Inferior parietal cortex (tissue), 1 donor: ENCODE data around the gene CUX1.
A peak's percentile ranks its signal among the peaks of the same experiment; 100 is the strongest.
"Not testable (repeated sequence)": the region's sequence is repeated elsewhere in the genome, so short reads cannot be mapped to it uniquely, and the experiment has no call there.

Experiments
- DNase-seq: peaks from one replicate; pipeline ENCODE4 v3.0.0-alpha.2; 2016; ENCODE audit errors: extremely low spot score

Gene CUX1

GRCh38 chr7:102006695-102007094, 189.3 kb downstream of the CUX1 start:
- no peak for DNase-seq

- DNase-seq, result no peak
Measured at GRCh38 chr7:102008535-102009262, 191.3 kb downstream of the CUX1 start.

DNA sequence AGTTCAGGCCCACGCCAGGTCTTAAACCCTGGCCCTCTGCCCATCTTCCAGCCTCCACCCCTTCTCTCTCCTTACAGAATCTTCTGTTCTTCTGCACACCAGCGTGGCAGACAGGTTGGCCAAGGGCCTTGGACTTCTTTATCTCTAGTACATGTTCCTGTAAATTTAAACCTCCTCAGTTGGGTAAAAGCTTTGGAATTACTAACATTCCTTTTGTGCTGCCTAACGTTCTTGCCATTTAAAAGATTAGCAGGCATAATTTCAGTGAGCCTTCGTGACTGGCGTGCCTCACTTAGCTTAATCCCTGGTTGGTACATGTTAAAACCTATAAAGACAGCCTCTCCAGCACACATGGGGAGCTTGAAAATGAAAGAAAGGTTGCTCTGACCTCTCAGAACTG, 192.2 kb downstream of the CUX1 start:
- no peak for DNase-seq

DNA sequence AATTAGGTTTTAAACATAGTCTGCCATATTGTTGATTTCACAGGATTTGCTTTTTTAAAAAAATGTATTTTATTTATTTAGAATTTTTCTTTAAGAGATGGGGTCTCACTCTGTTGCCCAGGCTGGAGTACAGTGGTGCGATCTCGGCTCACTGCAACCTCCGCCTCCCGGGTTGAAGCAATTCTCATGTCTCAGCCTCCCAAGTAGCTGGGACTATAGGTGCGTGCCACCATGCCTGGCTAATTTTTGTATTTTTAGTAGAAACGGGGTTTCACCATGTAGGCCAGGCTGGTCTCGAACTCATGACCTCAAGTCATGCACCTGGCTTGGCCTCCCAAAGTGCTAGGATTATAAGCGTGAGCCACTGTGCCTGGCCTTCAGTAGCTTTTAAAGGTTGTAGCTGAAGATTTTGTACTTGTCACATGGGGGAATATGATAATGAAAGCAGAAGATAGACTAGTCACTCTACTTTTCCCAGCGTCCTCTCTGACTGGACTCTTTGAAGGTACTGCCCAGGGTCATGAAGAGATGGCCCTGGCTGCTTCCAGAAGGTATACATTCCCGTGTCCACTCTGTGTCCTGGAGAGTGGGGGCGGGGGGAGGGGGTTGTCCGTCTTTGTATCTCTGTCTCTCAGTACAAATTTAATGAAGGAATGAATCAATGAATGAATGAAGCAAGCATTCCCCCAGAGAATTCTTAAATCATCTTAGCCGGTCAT, 194.8 kb downstream of the CUX1 start:
- not testable (repeated sequence) for DNase-seq

DNA sequence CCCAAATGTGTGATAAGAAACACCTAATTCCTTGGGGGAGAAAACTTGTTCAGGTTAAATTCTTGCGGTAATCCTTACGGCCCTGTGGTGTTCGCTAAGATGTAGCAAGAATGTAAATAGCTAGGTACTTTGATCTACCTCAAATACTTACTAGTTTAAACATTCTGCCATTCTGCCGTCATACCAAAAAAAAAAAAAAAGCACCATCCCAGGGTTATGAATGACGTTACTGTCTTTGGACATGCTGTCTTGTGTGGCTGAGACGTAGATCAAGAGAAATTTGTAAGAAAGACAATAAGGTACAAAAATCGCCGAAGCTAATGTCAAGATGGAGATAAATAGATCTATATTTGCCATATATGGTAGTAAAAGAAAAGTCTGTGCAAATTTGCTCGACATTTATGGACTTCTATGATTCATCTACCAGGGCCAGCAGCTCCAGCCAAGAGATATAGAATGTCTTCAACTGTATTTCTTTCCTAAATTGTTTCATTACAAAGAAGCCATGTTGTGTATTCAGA, 195.6 kb downstream of the CUX1 start:
- no peak for DNase-seq

DNA sequence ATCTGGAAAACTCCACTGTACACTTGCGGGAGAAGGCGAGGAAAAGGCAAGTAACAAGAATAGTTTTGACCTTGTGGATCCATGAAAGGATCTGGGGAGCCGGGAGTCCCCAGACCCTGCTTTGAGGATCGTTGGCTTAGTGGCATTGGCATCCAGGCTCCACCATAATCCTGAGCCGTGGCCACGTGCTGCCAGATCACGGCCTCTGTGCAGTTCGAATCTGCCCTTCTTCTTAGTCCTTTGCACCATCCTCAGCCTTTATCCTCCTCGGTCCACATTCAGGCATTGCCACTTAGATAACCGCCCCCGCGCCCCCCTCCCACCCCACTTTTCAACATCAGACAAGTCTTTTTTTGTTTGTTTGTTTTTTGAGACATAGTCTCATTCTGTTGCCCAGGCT, 201.4 kb downstream of the CUX1 start:
- no peak for DNase-seq

DNA sequence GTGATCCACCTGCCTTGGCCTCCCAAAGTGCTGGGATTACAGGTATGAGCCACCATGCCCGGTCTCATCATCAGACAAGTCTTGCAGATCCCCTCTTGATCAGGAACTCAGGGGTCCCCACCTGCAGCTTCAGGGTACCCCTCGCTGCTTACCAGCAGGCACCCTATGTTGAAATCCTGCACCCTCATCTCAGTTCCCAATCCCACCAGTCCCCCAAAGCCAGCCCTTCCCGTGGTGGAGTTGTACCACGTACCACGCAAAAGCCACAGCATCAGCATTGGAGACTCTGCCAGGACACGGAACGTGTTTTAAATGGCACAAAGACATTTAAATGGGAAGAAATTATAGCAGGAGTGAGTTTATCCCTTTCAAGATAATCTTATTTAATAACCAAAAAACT, 202.0 kb downstream of the CUX1 start:
- DNase-seq, result no peak

- no peak for DNase-seq
Measured at GRCh38 chr7:102021841-102022618, 204.6 kb downstream of the CUX1 start.

GRCh38 chr7:102024005-102024768, 206.8 kb downstream of the CUX1 start:
- DNase-seq, result no peak

- DNase-seq, result no peak
Measured at GRCh38 chr7:102024769-102025391, 207.5 kb downstream of the CUX1 start.

DNA sequence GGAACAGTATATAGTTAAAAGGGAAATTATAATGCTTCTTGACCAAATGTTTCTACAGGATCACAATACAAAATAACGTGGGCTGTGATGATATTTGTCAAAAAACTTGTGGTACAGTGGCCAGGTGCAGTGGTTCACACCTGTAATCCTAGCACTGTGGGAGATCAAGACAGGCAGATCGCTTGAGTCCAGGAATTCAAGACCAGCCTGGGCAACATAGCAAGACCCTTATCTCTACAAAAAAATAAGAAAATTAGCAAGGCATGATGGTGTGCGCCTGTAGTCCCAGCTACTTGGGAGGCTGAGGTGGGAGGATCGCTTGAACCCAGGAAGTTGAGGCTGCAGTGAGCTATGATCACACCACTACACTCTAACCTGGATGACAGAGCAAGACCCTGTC, 208.4 kb downstream of the CUX1 start:
- not testable (repeated sequence) for DNase-seq

- DNase-seq, result no peak
Measured at GRCh38 chr7:102028206-102028826, 210.9 kb downstream of the CUX1 start.

DNA sequence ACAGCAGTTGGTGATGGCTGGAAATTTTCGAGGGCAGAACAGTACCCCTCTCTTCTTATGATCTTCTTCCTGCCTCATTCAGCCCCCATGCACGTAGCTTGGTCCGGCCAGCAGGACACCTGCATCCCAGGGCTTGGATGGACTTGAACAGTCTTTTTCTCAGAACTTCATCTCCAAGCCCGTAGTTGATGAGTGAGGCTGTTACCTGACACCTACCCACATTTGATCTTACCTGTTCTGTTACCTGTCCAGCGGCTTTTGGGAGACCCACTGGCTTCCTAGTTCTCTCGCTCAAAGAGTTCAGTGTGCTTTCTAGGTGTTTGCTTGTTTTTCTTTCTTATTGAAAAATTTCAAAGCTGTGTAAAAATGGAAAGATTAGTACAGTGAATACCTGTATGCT, 212.2 kb downstream of the CUX1 start:
- DNase-seq, result no peak

DNA sequence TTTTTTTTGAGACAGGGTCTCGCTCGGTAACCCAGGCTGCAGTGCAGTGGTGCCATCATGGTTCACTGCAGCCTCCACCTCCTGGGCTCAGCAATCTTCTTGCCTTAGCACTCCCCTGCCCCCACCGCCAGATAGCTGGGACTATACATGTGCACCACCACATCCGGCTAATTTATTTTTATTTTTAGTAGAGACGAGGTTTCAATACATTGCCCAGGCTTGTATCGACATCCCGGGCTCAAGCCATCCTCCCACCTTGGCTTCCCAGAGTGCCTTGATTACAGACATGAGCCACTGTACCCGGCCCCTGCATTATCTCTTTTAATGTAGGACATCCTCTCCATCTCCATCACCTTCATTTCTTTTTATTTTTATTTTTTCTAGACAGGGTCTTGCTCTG, 213.3 kb downstream of the CUX1 start:
- DNase-seq, result no peak

DNA sequence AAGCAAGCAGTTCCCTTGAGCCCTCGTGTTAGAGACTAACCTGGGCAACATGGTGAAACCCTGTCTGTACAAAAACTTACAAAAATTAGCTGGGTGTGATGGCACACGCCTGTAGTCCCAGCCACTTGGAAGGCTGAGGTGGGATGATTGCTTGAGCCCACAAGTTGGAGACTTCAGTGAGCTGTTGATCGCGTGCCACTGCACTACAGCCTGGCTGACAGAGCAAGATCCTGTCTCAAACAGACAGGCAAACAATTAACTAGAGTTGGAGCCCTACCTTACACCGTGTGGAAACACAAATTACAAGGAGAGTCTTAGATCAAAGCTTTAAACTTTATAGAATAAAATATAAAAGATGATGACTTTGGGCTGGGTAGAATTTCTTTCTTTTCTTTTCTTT, 219.5 kb downstream of the CUX1 start:
- DNase-seq, result no peak

- no peak for DNase-seq
Measured at GRCh38 chr7:102039706-102040105, 222.3 kb downstream of the CUX1 start.

- DNase-seq, result no peak
Measured at GRCh38 chr7:102040569-102040968, 223.1 kb downstream of the CUX1 start.

GRCh38 chr7:102042016-102042656, 224.7 kb downstream of the CUX1 start:
- no peak for DNase-seq

GRCh38 chr7:102042796-102043195, 225.4 kb downstream of the CUX1 start:
- not testable (repeated sequence) for DNase-seq

DNA sequence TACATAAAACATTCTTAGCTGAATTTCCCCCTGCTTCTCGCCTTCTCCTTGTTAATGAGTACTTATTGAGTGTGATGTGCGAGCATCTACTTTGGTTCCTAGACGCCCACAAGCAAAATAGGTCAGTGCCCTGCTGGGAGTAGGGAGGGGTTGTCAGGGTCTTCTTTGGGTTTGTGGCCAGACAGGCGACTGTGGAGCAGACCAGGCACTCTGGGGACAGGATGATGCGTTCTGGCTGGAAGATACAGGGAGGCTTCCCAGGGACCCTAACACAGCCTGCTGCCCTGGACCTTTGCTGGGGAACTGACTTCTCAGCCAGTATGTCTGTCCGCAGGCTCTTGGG, 227.2 kb downstream of the CUX1 start:
- peak; percentile 13 for DNase-seq
